ENCODE measurements around the gene OR5T2. TPM values are rescaled to one million over a fixed set of nuclear protein-coding genes. Genes with fewer than 3 reads are reported as not detected.
"Not testable (repeated sequence)": the region's sequence is repeated elsewhere in the genome, so short reads cannot be mapped to it uniquely, and the experiment has no call there.

The OR5T2 gene
- not detected for polyA plus RNA-seq

DNA sequence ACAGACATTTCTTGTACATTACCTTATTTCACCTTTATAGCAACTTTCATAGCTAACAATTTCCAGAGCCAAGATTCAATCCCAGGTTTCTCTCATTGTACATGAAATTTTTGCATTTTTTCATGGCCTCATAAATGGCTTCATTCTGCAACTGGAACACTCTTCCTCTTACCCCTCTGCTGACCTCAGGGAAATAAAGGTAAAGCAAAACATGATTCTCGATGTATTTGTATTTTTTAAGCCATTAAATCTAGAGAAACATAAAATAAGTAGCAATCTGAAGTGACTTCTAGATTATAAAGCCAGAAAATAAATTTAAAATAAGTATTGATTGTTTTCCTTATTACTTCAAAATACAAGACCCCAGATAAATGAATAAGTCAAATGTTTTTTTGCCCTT is at the start of gene OR5T2:
TSS of gene OR5T2 (minus strand) at position 101 of the 400 bp plus-strand sequence. CDS start 1,193 bp downstream, outside the sequence.
- H3K27me3 Mint-ChIP-seq: no peaks in the 10 kb centered on the region
- peaks cover 0 to 9% (median 3%) of the 10 kb centered on the region in 3 donors for H3K9me3 Mint-ChIP-seq
- no peak within 1 kb of the TSS for H3K4me3 Mint-ChIP-seq
- no peaks in the 10 kb centered on the region for H3K4me1 Mint-ChIP-seq
- no peak within 1 kb of the TSS for H3K27ac Mint-ChIP-seq
- no peaks in the 10 kb centered on the region for H3K36me3 Mint-ChIP-seq

DNA sequence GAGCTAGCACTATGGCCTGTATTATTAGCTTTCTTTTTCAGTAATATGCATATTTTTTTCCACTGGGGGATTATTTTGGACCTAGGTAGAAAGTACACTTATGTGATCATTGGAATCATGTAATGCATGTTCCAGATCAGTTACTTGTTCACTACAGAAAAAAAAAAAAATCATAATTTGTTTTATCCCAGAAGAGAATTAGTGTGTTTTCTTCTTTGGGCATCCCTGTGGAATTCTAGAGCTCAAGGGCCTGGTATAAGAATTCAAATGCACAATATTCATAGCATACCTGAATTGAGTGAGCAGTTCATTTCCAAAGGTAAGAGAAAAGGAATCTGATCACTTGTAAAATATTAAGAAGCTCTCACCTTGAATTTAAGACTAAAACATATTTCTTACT is 39.8 kb upstream of the OR5T2 start, which contains the start of gene OR5T1:
TSS of gene OR5T1 (plus strand) at position 301 of the 400 bp plus-strand sequence. CDS start 1,485 bp downstream, outside the sequence.
- H3K4me1 Mint-ChIP-seq: no peaks in the 10 kb centered on the region
- H3K27ac Mint-ChIP-seq: no peak within 1 kb of the TSS
- H3K27me3 Mint-ChIP-seq: no peaks in the 10 kb centered on the region
- H3K36me3 Mint-ChIP-seq: no peaks in the 10 kb centered on the region
- no peak within 1 kb of the TSS for H3K4me3 Mint-ChIP-seq
- peaks cover 0 to 18% (median 2%) of the 10 kb centered on the region in 3 donors for H3K9me3 Mint-ChIP-seq

- Mint-ChIP-seq H3K9me3 (peaks cover 6 to 26% (median 9%) of the 10 kb centered on the region in 3 donors), H3K4me1 (no peaks in the 10 kb centered on the region), H3K27ac (no peak overlapping the region), H3K27me3 (no peaks in the 10 kb centered on the region), H3K4me3 (no peak overlapping the region), H3K36me3 (no peaks in the 10 kb centered on the region)
These were observed 37.0 kb upstream of the OR5T2 start for GRCh38 chr11:56271092-56271491.

DNA sequence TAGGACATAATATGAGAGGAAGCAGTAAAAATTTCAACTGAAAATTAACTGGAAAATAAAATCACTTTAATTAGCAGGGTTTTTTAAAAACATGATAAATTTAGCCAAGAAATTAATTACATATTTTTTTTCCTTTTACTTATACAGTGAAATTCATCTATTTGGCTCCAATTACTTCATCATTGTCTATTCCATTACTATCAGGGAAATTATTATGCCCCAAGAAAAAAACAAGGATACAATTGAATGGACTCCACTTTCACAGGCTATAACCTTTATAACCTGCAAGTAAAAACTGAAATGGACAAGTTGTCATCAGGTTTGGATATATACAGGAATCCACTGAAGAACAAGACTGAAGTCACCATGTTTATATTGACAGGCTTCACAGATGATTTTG is 17.9 kb upstream of the OR5T2 start, which contains the start of gene OR5T3:
TSS of gene OR5T3 (plus strand) at position 301 of the 400 bp plus-strand sequence. CDS start at position 301, 0 bp downstream.
- peaks cover 0 to 1% (median 0%) of the 10 kb centered on the region in 3 donors for H3K4me1 Mint-ChIP-seq
- H3K9me3 Mint-ChIP-seq: peaks cover 5 to 7% (median 6%) of the 10 kb centered on the region in 3 donors
- H3K36me3 Mint-ChIP-seq: no peaks in the 10 kb centered on the region
- H3K27ac Mint-ChIP-seq: no peak within 1 kb of the TSS
- no peaks in the 10 kb centered on the region for H3K27me3 Mint-ChIP-seq
- no peak within 1 kb of the TSS for H3K4me3 Mint-ChIP-seq

DNA sequence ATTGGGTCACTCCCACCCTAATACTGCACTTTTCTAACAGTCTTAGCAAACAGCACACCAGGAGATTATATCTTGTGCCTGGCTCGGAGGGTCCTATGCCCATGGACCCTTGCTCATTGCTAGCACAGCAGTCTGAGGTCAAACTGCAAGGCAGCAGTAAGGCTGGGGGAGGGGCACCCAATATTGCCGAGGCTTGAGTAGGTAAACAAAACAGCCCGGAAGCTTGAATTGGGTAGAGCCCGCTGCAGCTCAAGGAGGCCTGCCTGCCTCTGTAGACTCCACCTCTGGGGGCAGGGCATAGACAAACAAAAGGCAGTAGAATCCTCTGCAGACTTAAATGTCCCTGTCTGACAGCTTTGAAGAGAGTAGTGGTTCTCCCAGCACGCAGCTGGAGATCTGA is 14.3 kb downstream of the OR5T2 start:
- not testable (repeated sequence) for H3K9me3 Mint-ChIP-seq, H3K27me3 Mint-ChIP-seq, H3K4me1 Mint-ChIP-seq, H3K4me3 Mint-ChIP-seq, H3K27ac Mint-ChIP-seq, H3K36me3 Mint-ChIP-seq

GRCh38 chr11:56214537-56214936 is 19.5 kb downstream of the OR5T2 start:
- H3K4me1 Mint-ChIP-seq: no peaks in the 10 kb centered on the region
- no peaks in the 10 kb centered on the region for H3K27me3 Mint-ChIP-seq
- H3K4me3 Mint-ChIP-seq: no peak overlapping the region
- peaks cover 5 to 18% (median 5%) of the 10 kb centered on the region in 3 donors for H3K9me3 Mint-ChIP-seq
- H3K36me3 Mint-ChIP-seq: no peaks in the 10 kb centered on the region
- H3K27ac Mint-ChIP-seq: no peak overlapping the region

DNA sequence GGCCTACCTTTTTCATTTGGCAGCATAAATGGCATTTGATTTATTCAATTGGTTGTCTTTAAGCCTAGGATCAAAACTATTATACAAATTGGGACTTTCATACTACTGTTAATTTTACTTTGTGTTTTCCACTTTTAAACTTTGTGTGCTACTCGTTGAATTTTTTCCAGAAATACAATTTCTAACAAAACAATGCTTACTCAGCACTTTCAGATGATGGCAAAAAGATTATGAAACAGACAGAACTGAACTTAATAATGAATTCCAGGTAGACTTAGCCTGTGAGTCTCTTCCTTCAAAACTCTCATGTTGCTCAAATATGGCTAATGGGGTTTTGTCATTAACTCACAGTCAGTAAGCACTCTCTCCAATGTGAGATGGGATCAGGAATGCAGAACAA is 26.3 kb downstream of the OR5T2 start:
- Mint-ChIP-seq H3K36me3 (no peaks in the 10 kb centered on the region), H3K9me3 (peaks cover 0 to 18% (median 2%) of the 10 kb centered on the region in 3 donors), H3K4me1 (no peaks in the 10 kb centered on the region), H3K27me3 (no peaks in the 10 kb centered on the region), H3K4me3 (no peak overlapping the region), H3K27ac (no peak overlapping the region)

DNA sequence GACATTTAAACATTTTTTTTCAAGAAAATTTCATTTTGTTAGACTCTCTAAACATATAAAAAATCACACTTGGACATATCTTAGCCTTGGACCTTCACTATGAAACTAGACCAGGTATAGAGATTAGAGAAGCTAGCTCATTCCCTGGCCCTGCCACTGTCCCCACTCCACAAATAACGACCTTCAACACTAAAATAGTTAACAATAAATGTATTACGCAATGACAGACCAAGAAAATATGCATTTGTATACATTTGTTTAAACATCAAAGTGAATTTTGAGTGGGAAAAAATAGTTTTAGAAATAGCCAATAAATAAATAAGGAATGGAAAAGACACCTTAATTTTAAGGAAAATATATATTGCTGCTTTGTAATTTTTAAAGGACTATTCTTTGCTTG is 36.7 kb downstream of the OR5T2 start:
- H3K4me3 Mint-ChIP-seq: no peak overlapping the region
- H3K36me3 Mint-ChIP-seq: no peaks in the 10 kb centered on the region
- peaks cover 0 to 16% (median 2%) of the 10 kb centered on the region in 3 donors for H3K9me3 Mint-ChIP-seq
- no peaks in the 10 kb centered on the region for H3K4me1 Mint-ChIP-seq
- no peaks in the 10 kb centered on the region for H3K27me3 Mint-ChIP-seq
- no peak overlapping the region for H3K27ac Mint-ChIP-seq

DNA sequence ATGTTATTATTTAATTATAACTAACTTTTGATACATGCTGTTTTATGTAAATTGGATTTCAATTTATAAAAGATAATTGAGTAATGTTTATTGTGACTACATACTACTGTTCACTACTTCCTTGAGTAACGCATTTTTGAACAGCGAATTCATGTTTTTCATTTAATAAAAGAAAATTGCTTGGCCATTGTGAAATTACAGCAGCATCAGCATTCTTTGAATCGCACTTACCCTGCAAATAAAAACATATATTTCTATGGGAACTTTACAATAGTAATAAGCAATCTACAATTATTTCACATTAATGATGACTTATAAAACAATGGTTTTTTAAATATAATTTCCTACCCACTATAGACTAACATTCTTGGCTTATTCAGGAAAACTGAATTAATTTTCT is 37.4 kb downstream of the OR5T2 start:
- Mint-ChIP-seq H3K27me3 (no peaks in the 10 kb centered on the region), H3K9me3 (peaks cover 0 to 16% (median 2%) of the 10 kb centered on the region in 3 donors), H3K27ac (no peak overlapping the region), H3K36me3 (no peaks in the 10 kb centered on the region), H3K4me3 (no peak overlapping the region), H3K4me1 (no peaks in the 10 kb centered on the region)

GRCh38 chr11:56188602-56189001 is 45.5 kb downstream of the OR5T2 start:
- H3K27me3 Mint-ChIP-seq: no peaks in the 10 kb centered on the region
- peaks cover 3 to 8% (median 6%) of the 10 kb centered on the region in 3 donors for H3K9me3 Mint-ChIP-seq
- H3K36me3 Mint-ChIP-seq: no peaks in the 10 kb centered on the region
- no peaks in the 10 kb centered on the region for H3K4me1 Mint-ChIP-seq
- no peak overlapping the region for H3K27ac Mint-ChIP-seq
- H3K4me3 Mint-ChIP-seq: no peak overlapping the region

- H3K36me3 Mint-ChIP-seq: no peaks in the 10 kb centered on the region
- H3K4me1 Mint-ChIP-seq: no peaks in the 10 kb centered on the region
- no peaks in the 10 kb centered on the region for H3K27me3 Mint-ChIP-seq
- no peak overlapping the region for H3K27ac Mint-ChIP-seq
- H3K9me3 Mint-ChIP-seq: peaks cover 6 to 16% (median 6%) of the 10 kb centered on the region in 3 donors
- no peak overlapping the region for H3K4me3 Mint-ChIP-seq
These were observed 50.6 kb downstream of the OR5T2 start for GRCh38 chr11:56183459-56183858.

Other genes with a start within 250 kb of the OR5T2 start
- gene OR5F1, start 239.6 kb downstream of the OR5T2 start, polyA plus RNA-seq: not detected
- gene OR5AS1, start 206.6 kb downstream of the OR5T2 start, polyA plus RNA-seq: not detected
- gene OR8I2, start 140.9 kb downstream of the OR5T2 start, polyA plus RNA-seq: not detected
- gene OR8H2, start 130.6 kb downstream of the OR5T2 start, polyA plus RNA-seq: not detected
- not detected for gene OR8H3, start 111.9 kb downstream of the OR5T2 start, polyA plus RNA-seq
- gene OR8J3, start 94.1 kb downstream of the OR5T2 start, polyA plus RNA-seq: not detected
- not detected for gene OR8K5, start 73.9 kb downstream of the OR5T2 start, polyA plus RNA-seq
- gene OR5J2, start 57.6 kb downstream of the OR5T2 start, polyA plus RNA-seq: not detected
- not detected for gene OR5T3, start 18.0 kb upstream of the OR5T2 start, polyA plus RNA-seq
- gene OR5T1, start 39.9 kb upstream of the OR5T2 start, polyA plus RNA-seq: not detected
- not detected for gene OR8H1, start 58.0 kb upstream of the OR5T2 start, polyA plus RNA-seq
- not detected for gene OR8K3, start 80.9 kb upstream of the OR5T2 start, polyA plus RNA-seq
- not detected for gene OR8K1, start 111.8 kb upstream of the OR5T2 start, polyA plus RNA-seq
- gene OR8J1, start 120.0 kb upstream of the OR5T2 start, polyA plus RNA-seq: not detected
- gene OR8U1, start 141.4 kb upstream of the OR5T2 start, polyA plus RNA-seq: not detected
- not detected for gene OR5AL1, start 178.4 kb upstream of the OR5T2 start, polyA plus RNA-seq
- not detected for gene OR5M3, start 239.1 kb upstream of the OR5T2 start, polyA plus RNA-seq

Measured in IgD-negative memory B cell (primary cell).